T-helper 17 cell (primary cell): ENCODE results near the gene SEMA4G. TPM values are rescaled to one million over a fixed set of nuclear protein-coding genes. Genes with fewer than 3 reads are reported as not detected.

Source experiments
- ATAC-seq: fragments of 150-1000 bp; cut with Tn5 transposase; 2 replicates; pipeline ENCODE4 v1.10.0; 2021; ENCODE audit warnings: mild to moderate bottlenecking, moderate library complexity
- DNase-seq, 3 donors: peaks; one replicate each; pipeline versions ENCODE4 v3.0.0 to v3.0.0-alpha.2; 2020 to 2021
- H3K9me3 ChIP-seq: one replicate; pipeline ENCODE4 v1.7.0; 2013; ENCODE audit warnings: low read length, mild to moderate bottlenecking; ENCODE audit not compliant: control insufficient read depth, poor library complexity, severe bottlenecking
- H3K27ac Mint-ChIP-seq: one replicate; pipeline ENCODE4 v1.8.0; 2022; ENCODE audit warnings: mild to moderate bottlenecking, moderate library complexity, mixed read lengths
- H3K27me3 Mint-ChIP-seq: one replicate; pipeline ENCODE4 v1.8.0; 2022; ENCODE audit warnings: mixed read lengths
- H3K36me3 Mint-ChIP-seq: one replicate; pipeline ENCODE4 v1.8.0; 2022; ENCODE audit warnings: low read depth, mixed read lengths
- H3K4me1 Mint-ChIP-seq: one replicate; pipeline ENCODE4 v1.8.0; 2022; ENCODE audit warnings: mild to moderate bottlenecking, mixed read lengths
- H3K4me3 Mint-ChIP-seq: one replicate; pipeline ENCODE4 v1.8.0; 2022; ENCODE audit warnings: mild to moderate bottlenecking, moderate library complexity, mixed read lengths
- total RNA-seq, 4 donors: library from RNA in 2 of 4; stranded (reverse) in 2 of 4; gene quantifications; one replicate each; pipeline ENCODE4 v1.2.3 and lab custom pipeline; 2022 to 2026

The SEMA4G gene
- total RNA-seq (1 to 10 TPM in 1 of 2 donors, under 1 TPM in 1; 0.96 to 2.5 TPM), total RNA-seq (lab: John Stamatoyannopoulos, UW) (0.12 to 0.30 reads per million in 2 donors)

GRCh38 chr10:100969187-100970075 is at the start of gene SEMA4G:
SEMA4G (plus strand) TSS chr10:100969504; CDS start chr10:100972913, 3,409 bp downstream.
- Mint-ChIP-seq H3K27ac (peak within 1 kb of the TSS; percentile 24), H3K4me3 (peak within 1 kb of the TSS; percentile 81), H3K4me1 (peaks cover 14% of the 10 kb centered on the region), H3K36me3 (no peaks in the 10 kb centered on the region), H3K27me3 (no peaks in the 10 kb centered on the region)
- H3K9me3 ChIP-seq, result no peaks in the 10 kb centered on the region
- ATAC-seq, result peak; percentile 72
- peak; percentile 26 to 35 (median 30) for DNase-seq

GRCh38 chr10:100923580-100923979 is 45.7 kb upstream of the SEMA4G start:
- no peaks in the 10 kb centered on the region for H3K9me3 ChIP-seq
- ATAC-seq, result no peak
- Mint-ChIP-seq H3K4me3 (no peak overlapping the region), H3K36me3 (peaks cover 10% of the 10 kb centered on the region), H3K4me1 (peaks cover 10% of the 10 kb centered on the region), H3K27me3 (no peaks in the 10 kb centered on the region), H3K27ac (no peak overlapping the region)
- no peak for DNase-seq

- ATAC-seq (no peak), DNase-seq (no peak)
- no peaks in the 10 kb centered on the region for H3K9me3 ChIP-seq
- Mint-ChIP-seq H3K4me3 (no peak overlapping the region), H3K27ac (no peak overlapping the region), H3K4me1 (peaks cover 10% of the 10 kb centered on the region), H3K27me3 (no peaks in the 10 kb centered on the region), H3K36me3 (peaks cover 15% of the 10 kb centered on the region)
These were observed 42.0 kb upstream of the SEMA4G start for GRCh38 chr10:100927266-100927665.

GRCh38 chr10:100928039-100928438 is 41.3 kb upstream of the SEMA4G start:
- H3K9me3 ChIP-seq, result no peaks in the 10 kb centered on the region
- Mint-ChIP-seq H3K4me3 (no peak overlapping the region), H3K27me3 (no peaks in the 10 kb centered on the region), H3K4me1 (peaks cover 12% of the 10 kb centered on the region), H3K27ac (no peak overlapping the region), H3K36me3 (peaks cover 15% of the 10 kb centered on the region)
- ATAC-seq, result no peak
- no peak for DNase-seq

- Mint-ChIP-seq H3K27me3 (no peaks in the 10 kb centered on the region), H3K4me1 (peaks cover 7% of the 10 kb centered on the region), H3K36me3 (peaks cover 12% of the 10 kb centered on the region), H3K4me3 (no peak overlapping the region), H3K27ac (no peak overlapping the region)
- no peak for DNase-seq
- H3K9me3 ChIP-seq, result no peaks in the 10 kb centered on the region
- ATAC-seq, result no peak
These were observed 38.9 kb upstream of the SEMA4G start for GRCh38 chr10:100930368-100930767.

- DNase-seq (no peak), ATAC-seq (no peak)
- H3K4me1 Mint-ChIP-seq, result peaks cover 7% of the 10 kb centered on the region
- no peak overlapping the region for H3K27ac Mint-ChIP-seq
- H3K9me3 ChIP-seq, result no peaks in the 10 kb centered on the region
- no peaks in the 10 kb centered on the region for H3K27me3 Mint-ChIP-seq
- no peak overlapping the region for H3K4me3 Mint-ChIP-seq
- peaks cover 7% of the 10 kb centered on the region for H3K36me3 Mint-ChIP-seq
These were observed 35.1 kb upstream of the SEMA4G start for GRCh38 chr10:100934084-100934659.

GRCh38 chr10:100939763-100940344 is 29.4 kb upstream of the SEMA4G start:
- Mint-ChIP-seq H3K4me3 (no peak overlapping the region), H3K4me1 (peaks cover 15% of the 10 kb centered on the region), H3K27ac (no peak overlapping the region), H3K36me3 (peaks cover 8% of the 10 kb centered on the region), H3K27me3 (no peaks in the 10 kb centered on the region)
- ATAC-seq, result no peak
- DNase-seq, result no peak
- no peaks in the 10 kb centered on the region for H3K9me3 ChIP-seq

GRCh38 chr10:100942229-100942628 is 27.1 kb upstream of the SEMA4G start:
- DNase-seq (no peak), ATAC-seq (no peak)
- peaks cover 13% of the 10 kb centered on the region for H3K4me1 Mint-ChIP-seq
- peaks cover 8% of the 10 kb centered on the region for H3K36me3 Mint-ChIP-seq
- H3K27ac Mint-ChIP-seq, result no peak overlapping the region
- no peak overlapping the region for H3K4me3 Mint-ChIP-seq
- H3K27me3 Mint-ChIP-seq, result no peaks in the 10 kb centered on the region
- no peaks in the 10 kb centered on the region for H3K9me3 ChIP-seq

- ATAC-seq (no peak), DNase-seq (no peak)
- Mint-ChIP-seq H3K27me3 (no peaks in the 10 kb centered on the region), H3K4me1 (peaks cover 13% of the 10 kb centered on the region), H3K36me3 (peaks cover 8% of the 10 kb centered on the region), H3K27ac (peak overlapping the region; percentile 85), H3K4me3 (no peak overlapping the region)
- H3K9me3 ChIP-seq, result no peaks in the 10 kb centered on the region
These were observed 25.8 kb upstream of the SEMA4G start for GRCh38 chr10:100943508-100943907.

GRCh38 chr10:100945754-100946153 is 23.6 kb upstream of the SEMA4G start:
- Mint-ChIP-seq H3K27me3 (no peaks in the 10 kb centered on the region), H3K36me3 (peaks cover 5% of the 10 kb centered on the region), H3K27ac (no peak overlapping the region), H3K4me1 (peaks cover 13% of the 10 kb centered on the region), H3K4me3 (no peak overlapping the region)
- no peaks in the 10 kb centered on the region for H3K9me3 ChIP-seq
- DNase-seq (no peak), ATAC-seq (no peak)

- DNase-seq (no peak), ATAC-seq (no peak)
- Mint-ChIP-seq H3K27me3 (no peaks in the 10 kb centered on the region), H3K27ac (no peak overlapping the region), H3K4me3 (no peak overlapping the region), H3K4me1 (no peaks in the 10 kb centered on the region), H3K36me3 (no peaks in the 10 kb centered on the region)
- H3K9me3 ChIP-seq, result no peaks in the 10 kb centered on the region
These were observed 20.4 kb upstream of the SEMA4G start for GRCh38 chr10:100948916-100949315.

- DNase-seq, result no peak
- H3K27ac Mint-ChIP-seq, result no peak overlapping the region
- no peak overlapping the region for H3K4me3 Mint-ChIP-seq
- peaks cover 9% of the 10 kb centered on the region for H3K36me3 Mint-ChIP-seq
- no peaks in the 10 kb centered on the region for H3K4me1 Mint-ChIP-seq
- no peaks in the 10 kb centered on the region for H3K9me3 ChIP-seq
- H3K27me3 Mint-ChIP-seq, result no peaks in the 10 kb centered on the region
- no peak for ATAC-seq
These were observed 9.1 kb upstream of the SEMA4G start for GRCh38 chr10:100960251-100960650.

GRCh38 chr10:100962351-100963080 is 6.8 kb upstream of the SEMA4G start:
- H3K36me3 Mint-ChIP-seq, result peaks cover 9% of the 10 kb centered on the region
- no peak overlapping the region for H3K4me3 Mint-ChIP-seq
- ATAC-seq, result no peak
- no peaks in the 10 kb centered on the region for H3K9me3 ChIP-seq
- no peaks in the 10 kb centered on the region for H3K27me3 Mint-ChIP-seq
- no peaks in the 10 kb centered on the region for H3K4me1 Mint-ChIP-seq
- no peak for DNase-seq
- H3K27ac Mint-ChIP-seq, result no peak overlapping the region
